ENCODE data around the gene NPAS3.

DNA sequence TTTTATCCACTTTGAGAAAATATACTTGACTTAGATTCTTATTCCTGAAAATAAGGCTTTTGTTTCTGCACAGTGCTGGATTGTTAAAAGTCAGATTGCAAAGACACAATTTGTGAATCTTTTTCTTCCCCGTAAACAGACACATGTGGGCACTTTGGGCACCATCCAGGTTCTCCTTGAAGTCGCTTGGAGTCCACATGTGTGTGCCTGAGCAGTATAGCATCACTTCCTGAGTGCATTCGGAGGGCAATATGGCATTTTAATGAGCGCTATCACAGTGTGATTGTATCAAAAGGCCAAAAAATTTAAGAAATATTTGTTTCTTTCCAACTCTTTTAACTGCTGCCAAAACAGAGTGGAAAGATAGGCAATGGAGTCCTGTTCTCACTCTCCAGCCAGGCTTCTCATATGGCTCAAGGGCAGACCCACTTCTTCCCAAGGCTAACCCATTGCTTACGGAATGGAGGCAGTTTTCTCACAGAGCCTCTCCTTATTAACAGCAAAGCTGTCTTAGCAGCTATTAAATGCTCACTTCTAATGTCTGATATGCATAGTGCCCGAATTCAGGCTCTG lies 615.1 kb downstream of the NPAS3 start:
- TF ChIP-seq PAF1 (CRISPR knock-in tag; IDR thresholded peaks at IDR 0.05) (no peak), NONO (IDR thresholded peaks at IDR 0.05) (no peak), NONO (CRISPR knock-in tag; conservative IDR thresholded peaks at IDR 0.05) (no peak), NFE2 (CRISPR knock-in tag; IDR thresholded peaks at IDR 0.05) (no peak), EZH2 (conservative IDR thresholded peaks at IDR 0.05; ENCODE audit: low read depth, low read length) (no peak)

All from HepG2 (cell line).